BJ (cell line): Measurements from ENCODE around the gene ENTR1. TPM values are rescaled to one million over a fixed set of nuclear protein-coding genes. Genes with fewer than 3 reads are reported as not detected.

Experiments
- CTCF ChIA-PET: fragments of 350-600 bp; formaldehyde crosslinking; extraction: SDS; loops from one replicate; lab custom pipeline; 2021; ENCODE audit warnings: antibody characterized with exemption, inconsistent platforms; lab: Yijun Ruan, JAX
- POLR2A ChIA-PET: fragments of 300-600 bp; sonication (Branson Sonifier 250); formaldehyde crosslinking; extraction: SDS; loops from one replicate; lab custom pipeline; 2021; ENCODE audit warnings: antibody characterized with exemption; lab: Charles Lee
- DNase-seq: peaks from one replicate; pipeline ENCODE4 v3.0.0-alpha.2; 2011; ENCODE audit warnings: low read depth
- H3K27me3 ChIP-seq: 2 replicates; pipeline ENCODE4 v1.6.0; 2011; ENCODE audit warnings: low read length; ENCODE audit not compliant: control insufficient read depth, insufficient read depth
- H3K36me3 ChIP-seq: 2 replicates; pipeline ENCODE4 v1.5.1; 2011; ENCODE audit warnings: low read length; ENCODE audit not compliant: control insufficient read depth, insufficient read depth
- H3K4me3 ChIP-seq: 2 replicates; pipeline ENCODE4 v1.5.1; 2011; ENCODE audit warnings: low read depth, mild to moderate bottlenecking, control low read depth, low read length
- CTCF ChIP-seq: IDR thresholded peaks from 2 replicates; pipeline ENCODE4 v1.5.1; 2011; ENCODE audit warnings: low read depth, mild to moderate bottlenecking, control low read depth, inconsistent platforms, low read length, moderate library complexity; ENCODE audit not compliant: insufficient read depth
- polyA plus RNA-seq: library from polyadenylated mRNA; depleted of rRNA; stranded (reverse); fragments of >200 nt; gene quantifications from 2 replicates; pipeline ENCODE4 v1.2.3, GENCODE V29; 2011

ENTR1 gene
- polyA plus RNA-seq, 1 experiment = 28.0 TPM

GRCh38 chr9:136434580-136435169 is 24.3 kb upstream of the ENTR1 start:
- no peak for DNase-seq
- no peak for TF ChIP-seq CTCF
- CTCF ChIA-PET = interaction anchor here (1.2 to 1.4 kb wide), 2 partner anchors 10 to 122 kb away, joined by 3 to 4 read pairs; no protein-coding TSS in a partner anchor
- H3K4me3 ChIP-seq = no peak overlapping the region
- POLR2A ChIA-PET = no interaction called here
- no peaks in the 10 kb centered on the region for H3K27me3 ChIP-seq
- H3K36me3 ChIP-seq = peaks cover 12% of the 10 kb centered on the region

GRCh38 chr9:136433849-136434579 is 23.6 kb upstream of the ENTR1 start:
- Histone ChIP-seq H3K27me3 (no peaks in the 10 kb centered on the region), H3K4me3 (no peak overlapping the region), H3K36me3 (peaks cover 16% of the 10 kb centered on the region)
- ChIA-PET POLR2A (no interaction called here), CTCF (interaction anchor here (1.2 to 1.4 kb wide), 2 partner anchors 10 to 122 kb away, joined by 3 to 4 read pairs; no protein-coding TSS in a partner anchor)
- no peak for TF ChIP-seq CTCF
- DNase-seq = no peak

GRCh38 chr9:136433043-136433715 is 22.8 kb upstream of the ENTR1 start:
- no peak for DNase-seq
- no peaks in the 10 kb centered on the region for H3K27me3 ChIP-seq
- POLR2A ChIA-PET = no interaction called here
- CTCF ChIA-PET = interaction anchor here (0.5 to 1.4 kb wide), 2 partner anchors 14 to 121 kb away, joined by 3 to 4 read pairs; no protein-coding TSS in a partner anchor
- no peak for TF ChIP-seq CTCF
- H3K36me3 ChIP-seq = peaks cover 17% of the 10 kb centered on the region
- H3K4me3 ChIP-seq = no peak overlapping the region

GRCh38 chr9:136432591-136432990 is 22.2 kb upstream of the ENTR1 start:
- no peaks in the 10 kb centered on the region for H3K27me3 ChIP-seq
- ChIA-PET POLR2A (no interaction called here), CTCF (interaction anchor here (0.5 kb wide), 1 partner anchor 13 kb away, joined by 3 read pairs; no protein-coding TSS in a partner anchor)
- H3K4me3 ChIP-seq = no peak overlapping the region
- DNase-seq = no peak
- peaks cover 17% of the 10 kb centered on the region for H3K36me3 ChIP-seq
- no peak for TF ChIP-seq CTCF

GRCh38 chr9:136431782-136432350 is 21.5 kb upstream of the ENTR1 start:
- POLR2A ChIA-PET = no interaction called here
- DNase-seq = no peak
- H3K27me3 ChIP-seq = no peaks in the 10 kb centered on the region
- no peak overlapping the region for H3K4me3 ChIP-seq
- CTCF ChIA-PET = no interaction called here
- TF ChIP-seq CTCF = no peak
- H3K36me3 ChIP-seq = peaks cover 18% of the 10 kb centered on the region
